Fibroblast of villous mesenchyme (primary cell): Measurements from ENCODE around the gene CELSR2. TPM values are rescaled to one million over a fixed set of nuclear protein-coding genes. Genes with fewer than 3 reads are reported as not detected.

Experiments
- DNase-seq: peaks from one replicate; pipeline ENCODE4 v3.0.0-alpha.2; 2010; ENCODE audit warnings: low read depth
- H3K4me3 ChIP-seq: 2 replicates; pipeline ENCODE4 v1.5.1; 2011; ENCODE audit warnings: low read depth, mild to moderate bottlenecking, low read length
- total RNA-seq: library from RNA; depleted of rRNA; stranded (reverse); fragments of >200 nt; gene quantifications from 2 replicates; pipeline ENCODE4 v1.2.3, GENCODE V29; 2012
- TF ChIP-seq, protein P1 (sequence below): IDR thresholded peaks from 2 replicates; pipeline ENCODE4 v1.5.1; 2012; ENCODE audit warnings: low read depth, mild to moderate bottlenecking, low read length; ENCODE audit not compliant: insufficient read depth

CELSR2 gene
- total RNA-seq, 1 donor, result 1.3 TPM

- DNase-seq, result no peak
- TF ChIP-seq, protein P1, sequence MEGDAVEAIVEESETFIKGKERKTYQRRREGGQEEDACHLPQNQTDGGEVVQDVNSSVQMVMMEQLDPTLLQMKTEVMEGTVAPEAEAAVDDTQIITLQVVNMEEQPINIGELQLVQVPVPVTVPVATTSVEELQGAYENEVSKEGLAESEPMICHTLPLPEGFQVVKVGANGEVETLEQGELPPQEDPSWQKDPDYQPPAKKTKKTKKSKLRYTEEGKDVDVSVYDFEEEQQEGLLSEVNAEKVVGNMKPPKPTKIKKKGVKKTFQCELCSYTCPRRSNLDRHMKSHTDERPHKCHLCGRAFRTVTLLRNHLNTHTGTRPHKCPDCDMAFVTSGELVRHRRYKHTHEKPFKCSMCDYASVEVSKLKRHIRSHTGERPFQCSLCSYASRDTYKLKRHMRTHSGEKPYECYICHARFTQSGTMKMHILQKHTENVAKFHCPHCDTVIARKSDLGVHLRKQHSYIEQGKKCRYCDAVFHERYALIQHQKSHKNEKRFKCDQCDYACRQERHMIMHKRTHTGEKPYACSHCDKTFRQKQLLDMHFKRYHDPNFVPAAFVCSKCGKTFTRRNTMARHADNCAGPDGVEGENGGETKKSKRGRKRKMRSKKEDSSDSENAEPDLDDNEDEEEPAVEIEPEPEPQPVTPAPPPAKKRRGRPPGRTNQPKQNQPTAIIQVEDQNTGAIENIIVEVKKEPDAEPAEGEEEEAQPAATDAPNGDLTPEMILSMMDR, result no peak
- H3K4me3 ChIP-seq, result no peak overlapping the region
Measured at GRCh38 chr1:109243860-109244552, 5.3 kb upstream of the CELSR2 start.

GRCh38 chr1:109246141-109246551 lies 3.2 kb upstream of the CELSR2 start:
- H3K4me3 ChIP-seq, result no peak overlapping the region
- no peak for DNase-seq
- TF ChIP-seq, protein P1, result no peak

DNA sequence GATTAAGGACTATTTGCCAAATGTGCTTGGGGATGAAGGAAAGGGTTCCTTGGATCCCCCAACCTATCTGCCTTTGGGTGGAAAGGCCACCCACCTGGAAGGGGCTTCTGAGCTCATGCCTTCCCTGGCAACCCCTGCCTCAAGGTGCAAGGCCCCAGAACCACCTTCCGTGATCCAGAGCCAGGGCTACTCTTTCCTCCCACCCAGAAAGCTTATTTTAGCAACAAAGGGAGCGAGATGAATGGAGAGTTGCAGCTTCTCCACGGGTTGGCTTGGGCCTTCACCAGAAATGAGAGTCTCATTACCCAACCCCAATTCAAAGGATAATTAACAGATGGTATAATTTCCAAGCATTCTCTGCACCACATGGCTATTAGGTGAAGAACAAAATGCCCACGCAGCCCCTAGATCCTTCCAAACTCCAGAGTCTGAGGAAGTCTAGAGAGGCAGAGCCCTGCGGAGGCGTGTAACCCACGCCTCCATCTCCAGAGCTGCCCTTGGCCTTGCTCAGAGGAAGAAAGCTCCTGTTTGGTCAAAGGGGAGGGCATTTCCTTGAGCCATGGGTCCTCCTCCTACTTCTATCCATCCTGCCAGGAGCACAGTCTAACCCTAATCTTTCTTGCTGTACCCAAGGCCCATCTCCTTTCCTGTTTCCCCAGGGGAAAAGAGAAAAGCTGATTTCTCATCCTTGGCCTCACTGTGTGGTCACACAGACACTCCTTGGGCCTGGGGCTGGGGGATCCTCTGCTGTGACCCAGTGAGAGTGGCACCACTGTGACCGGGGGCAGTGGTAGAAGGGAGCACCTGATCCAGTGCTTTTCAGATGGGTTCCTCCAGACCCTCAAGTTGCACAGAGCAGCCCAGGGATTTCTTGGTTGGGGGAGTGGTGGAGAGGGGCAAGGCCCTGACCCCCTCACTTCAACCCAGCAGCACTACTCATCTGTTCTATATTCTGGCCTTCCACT lies 1.7 kb upstream of the CELSR2 start:
- DNase-seq, result no peak
- TF ChIP-seq, protein P1, result no peak
- no peak overlapping the region for H3K4me3 ChIP-seq

- TF ChIP-seq, protein P1, result no peak
- H3K4me3 ChIP-seq, result no peak overlapping the region
- no peak for DNase-seq
Measured at GRCh38 chr1:109248444-109248796, 919 bp upstream of the CELSR2 start.

DNA sequence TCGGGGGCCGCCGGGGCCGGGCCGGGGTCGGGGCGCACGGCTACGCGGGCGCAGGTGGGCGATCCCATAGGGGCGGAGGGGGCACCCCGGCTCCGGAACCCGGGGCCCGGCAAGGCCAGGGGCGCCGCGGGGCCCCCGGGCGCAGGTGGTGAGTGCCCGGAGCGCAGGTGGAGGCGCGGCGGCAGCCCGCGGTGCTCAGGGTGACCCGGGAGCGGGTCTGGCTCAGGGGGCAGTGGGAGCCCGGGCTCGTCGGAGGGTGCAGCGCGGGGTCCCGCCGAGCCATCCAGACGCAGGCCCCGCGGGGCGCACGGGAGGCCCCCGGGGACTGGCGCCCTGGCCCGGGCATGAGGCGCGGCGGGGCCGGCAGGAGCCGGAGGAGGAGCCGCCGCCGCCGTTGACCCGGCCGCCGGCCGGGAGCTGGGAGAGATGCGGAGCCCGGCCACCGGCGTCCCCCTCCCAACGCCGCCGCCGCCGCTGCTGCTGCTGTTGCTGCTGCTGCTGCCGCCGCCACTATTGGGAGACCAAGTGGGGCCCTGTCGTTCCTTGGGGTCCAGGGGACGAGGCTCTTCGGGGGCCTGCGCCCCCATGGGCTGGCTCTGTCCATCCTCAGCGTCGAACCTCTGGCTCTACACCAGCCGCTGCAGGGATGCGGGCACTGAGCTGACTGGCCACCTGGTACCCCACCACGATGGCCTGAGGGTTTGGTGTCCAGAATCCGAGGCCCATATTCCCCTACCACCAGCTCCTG lies 489 bp downstream of the CELSR2 start:
- DNase-seq, result no peak
- peak overlapping the region; percentile 53 for H3K4me3 ChIP-seq
- TF ChIP-seq, protein P1, result no peak

- no peak for DNase-seq
- TF ChIP-seq, protein P1, result no peak
Measured at GRCh38 chr1:109250454-109251276, 1.3 kb downstream of the CELSR2 start.

More at GRCh38 chr1:109250454-109251276, 1.3 kb downstream of the CELSR2 start:
- H3K4me3 ChIP-seq, result no peak overlapping the region
